WERI-Rb-1 (cell line): Measurements from ENCODE around the gene DNAH2.

ENCODE experiments used
- DNase-seq: peaks from one replicate; pipeline ENCODE4 v3.0.0-alpha.2; 2020
- H3K27ac ChIP-seq: fragments of 250-450 bp; sonication (Bioruptor Pico); 2 replicates; pipeline ENCODE4 v1.5.1; 2020; ENCODE audit warnings: mild to moderate bottlenecking, moderate library complexity
- H3K27me3 ChIP-seq: fragments of 250-450 bp; sonication (Bioruptor Pico); 2 replicates; pipeline ENCODE4 v1.5.1; 2021; ENCODE audit warnings: mild to moderate bottlenecking, low read depth, moderate library complexity; ENCODE audit not compliant: insufficient read depth, severe bottlenecking
- H3K36me3 ChIP-seq: fragments of 250-450 bp; sonication (Bioruptor Pico); 2 replicates; pipeline ENCODE4 v1.5.1; 2020; ENCODE audit warnings: mild to moderate bottlenecking, moderate library complexity
- H3K4me3 ChIP-seq: 2 replicates; pipeline ENCODE4 v1.5.1; 2011; ENCODE audit warnings: low read depth, mild to moderate bottlenecking, control low read depth, low read length
- H3K9me3 ChIP-seq: fragments of 250-450 bp; sonication (Bioruptor Pico); 2 replicates; pipeline ENCODE4 v1.5.1; 2021; ENCODE audit warnings: mild to moderate bottlenecking, moderate library complexity; ENCODE audit not compliant: severe bottlenecking
- TF ChIP-seq, protein P1 (sequence below): IDR thresholded peaks from 2 replicates; pipeline ENCODE4 v1.5.1; 2011; ENCODE audit warnings: low read depth, mild to moderate bottlenecking, control low read depth, inconsistent platforms, low read length

DNAH2 gene

GRCh38 chr17:7825206-7825990 lies 107.9 kb downstream of the DNAH2 start:
- 0 out of 2 replicates have a peak overlapping the region, but pooled peaks have one; percentile 0 for H3K27ac ChIP-seq
- peak; percentile 65 for DNase-seq
- TF ChIP-seq, protein P1, sequence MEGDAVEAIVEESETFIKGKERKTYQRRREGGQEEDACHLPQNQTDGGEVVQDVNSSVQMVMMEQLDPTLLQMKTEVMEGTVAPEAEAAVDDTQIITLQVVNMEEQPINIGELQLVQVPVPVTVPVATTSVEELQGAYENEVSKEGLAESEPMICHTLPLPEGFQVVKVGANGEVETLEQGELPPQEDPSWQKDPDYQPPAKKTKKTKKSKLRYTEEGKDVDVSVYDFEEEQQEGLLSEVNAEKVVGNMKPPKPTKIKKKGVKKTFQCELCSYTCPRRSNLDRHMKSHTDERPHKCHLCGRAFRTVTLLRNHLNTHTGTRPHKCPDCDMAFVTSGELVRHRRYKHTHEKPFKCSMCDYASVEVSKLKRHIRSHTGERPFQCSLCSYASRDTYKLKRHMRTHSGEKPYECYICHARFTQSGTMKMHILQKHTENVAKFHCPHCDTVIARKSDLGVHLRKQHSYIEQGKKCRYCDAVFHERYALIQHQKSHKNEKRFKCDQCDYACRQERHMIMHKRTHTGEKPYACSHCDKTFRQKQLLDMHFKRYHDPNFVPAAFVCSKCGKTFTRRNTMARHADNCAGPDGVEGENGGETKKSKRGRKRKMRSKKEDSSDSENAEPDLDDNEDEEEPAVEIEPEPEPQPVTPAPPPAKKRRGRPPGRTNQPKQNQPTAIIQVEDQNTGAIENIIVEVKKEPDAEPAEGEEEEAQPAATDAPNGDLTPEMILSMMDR: 0 out of 2 replicates have a peak, but pooled peaks have one; percentile 24
- H3K36me3 ChIP-seq: no peaks in the 10 kb centered on the region
- no peak overlapping the region for H3K4me3 ChIP-seq
- no peaks in the 10 kb centered on the region for H3K9me3 ChIP-seq
- no peaks in the 10 kb centered on the region for H3K27me3 ChIP-seq

- H3K27me3 ChIP-seq: no peaks in the 10 kb centered on the region
Measured at GRCh38 chr17:7830616-7831015, 113.1 kb downstream of the DNAH2 start.

GRCh38 chr17:7831233-7831632 lies 113.7 kb downstream of the DNAH2 start:
- Histone ChIP-seq H3K9me3 (no peaks in the 10 kb centered on the region), H3K27ac (no peak overlapping the region), H3K4me3 (no peak overlapping the region), H3K36me3 (no peaks in the 10 kb centered on the region), H3K27me3 (no peaks in the 10 kb centered on the region)
- no peak for DNase-seq
- TF ChIP-seq, protein P1: no peak

More at GRCh38 chr17:7830616-7831015, 113.1 kb downstream of the DNAH2 start:
- Histone ChIP-seq H3K27ac (no peak overlapping the region), H3K4me3 (no peak overlapping the region), H3K36me3 (no peaks in the 10 kb centered on the region), H3K9me3 (no peaks in the 10 kb centered on the region)
- DNase-seq: no peak
- TF ChIP-seq, protein P1: no peak

DNA sequence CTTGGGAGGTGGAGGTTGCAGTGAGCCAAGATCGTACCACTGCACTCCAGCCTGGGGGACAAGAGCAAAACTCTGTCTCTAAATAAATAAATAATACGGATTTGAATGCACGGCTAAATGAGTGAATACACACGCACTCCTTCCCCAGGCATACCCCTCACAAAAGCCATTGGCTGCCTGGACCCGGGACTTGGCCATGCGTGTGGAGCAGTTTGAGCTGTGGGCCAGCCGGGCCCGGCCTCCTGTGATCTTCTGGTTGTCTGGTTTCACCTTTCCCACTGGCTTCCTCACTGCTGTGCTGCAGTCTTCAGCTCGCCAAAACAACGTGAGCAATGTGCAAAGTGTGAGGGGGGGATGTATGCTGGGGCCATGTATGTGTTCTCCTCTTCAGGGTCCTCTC lies 114.9 kb downstream of the DNAH2 start:
- TF ChIP-seq, protein P1: no peak
- Histone ChIP-seq H3K27ac (no peak overlapping the region), H3K4me3 (no peak overlapping the region), H3K27me3 (no peaks in the 10 kb centered on the region), H3K36me3 (no peaks in the 10 kb centered on the region), H3K9me3 (no peaks in the 10 kb centered on the region)
- no peak for DNase-seq

DNA sequence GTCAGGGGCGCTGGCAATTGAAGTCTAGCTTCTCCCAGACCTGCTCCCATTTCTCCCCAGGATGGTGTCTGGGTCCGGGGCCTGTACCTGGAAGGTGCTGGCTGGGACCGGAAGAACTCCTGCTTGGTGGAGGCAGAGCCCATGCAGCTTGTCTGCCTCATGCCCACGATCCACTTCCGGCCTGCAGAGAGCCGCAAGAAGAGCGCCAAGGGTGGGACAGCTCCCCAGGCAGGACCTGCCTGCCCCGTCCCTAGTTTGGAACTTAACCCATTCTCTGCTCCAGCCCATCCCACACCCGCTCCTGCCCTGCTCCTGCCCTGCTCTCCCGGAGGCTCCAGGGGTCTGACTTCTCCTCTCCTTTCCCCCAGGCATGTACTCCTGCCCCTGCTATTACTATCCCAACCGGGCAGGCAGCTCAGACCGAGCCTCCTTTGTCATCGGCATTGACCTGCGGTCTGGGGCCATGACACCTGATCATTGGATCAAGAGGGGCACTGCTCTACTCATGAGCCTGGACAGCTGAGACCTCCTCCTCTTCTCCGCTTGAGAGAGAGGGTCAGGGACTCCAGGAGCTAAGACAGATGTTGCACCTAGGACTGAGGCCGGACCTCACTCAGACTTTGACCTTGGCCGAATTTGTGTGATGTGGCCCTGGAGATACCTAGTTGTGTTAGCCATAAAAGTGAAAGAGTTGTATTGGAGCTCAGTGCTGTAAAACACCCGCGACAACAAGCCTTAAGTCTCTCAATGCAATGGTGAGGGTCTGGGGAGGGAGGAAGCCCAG lies 115.7 kb downstream of the DNAH2 start:
- Histone ChIP-seq H3K36me3 (no peaks in the 10 kb centered on the region), H3K27ac (peak overlapping the region; percentile 68; the same call in 1 of the 2 replicates), H3K4me3 (peak overlapping the region; percentile 58), H3K27me3 (no peaks in the 10 kb centered on the region), H3K9me3 (no peaks in the 10 kb centered on the region)
- DNase-seq: no peak
- TF ChIP-seq, protein P1: no peak
